HepG2 (cell line): Measurements from ENCODE around the gene TXNDC11. TPM values are rescaled to one million over a fixed set of nuclear protein-coding genes. Genes with fewer than 3 reads are reported as not detected.

Experiments
- ATF7 ChIP-seq, 2 experiments: fragments of 450-650 bp in 1 of 2; sonication (generic) in 1 of 2; formaldehyde crosslinking in 1 of 2; IDR thresholded peaks; 2 replicates each; pipeline versions ENCODE4 v1.4.0 to v1.6.1; 2016 to 2020; ENCODE audit warnings: antibody characterized with exemption in 1 of 2, mild to moderate bottlenecking in 1 of 2, missing genetic modification reagents in 1 of 2
- EZH2 ChIP-seq: conservative IDR thresholded peaks from 2 replicates; pipeline ENCODE4 v1.6.1; 2012; ENCODE audit warnings: mild to moderate bottlenecking, low read depth, low read length, moderate library complexity
- HNRNPUL1 ChIP-seq: fragments of 200-400 bp; formaldehyde crosslinking; IDR thresholded peaks from 2 replicates; pipeline ENCODE4 v1.6.1; 2017; ENCODE audit warnings: low read depth, mild to moderate bottlenecking, low read length, moderate library complexity
- KAT2B ChIP-seq: fragments of 150-350 bp; IDR thresholded peaks from 2 replicates; pipeline ENCODE4 v1.6.1; 2014; ENCODE audit warnings: low read depth, low read length, borderline replicate concordance
- KLF16 ChIP-seq, 2 experiments: sonication (generic) in 1 of 2; formaldehyde crosslinking in 1 of 2; IDR thresholded peaks; 2 replicates each; pipeline versions ENCODE4 v1.6.1 to v1.8.0; 2016 to 2023; ENCODE audit warnings: missing genetic modification reagents in 2 of 2, missing compliant biosample characterization in 1 of 2
- MAFK ChIP-seq, 2 experiments: IDR thresholded peaks in 1 of 2; conservative IDR thresholded peaks in 1 of 2; 2 replicates each; pipeline ENCODE4 v1.6.1; 2011; ENCODE audit warnings: improper control_type of control experiment in 2 of 2, low read length in 2 of 2
- MLLT10 ChIP-seq: sonication (generic); formaldehyde crosslinking; IDR thresholded peaks from 2 replicates; pipeline ENCODE4 v1.4.0; 2020; ENCODE audit warnings: missing genetic modification reagents
- NFKBIZ ChIP-seq: IDR thresholded peaks from 2 replicates; pipeline ENCODE4 v1.6.1; 2018; ENCODE audit warnings: missing genetic modification reagents, missing compliant biosample characterization
- NKX3-1 ChIP-seq: sonication (generic); formaldehyde crosslinking; IDR thresholded peaks from 2 replicates; pipeline ENCODE4 v1.5.0; 2020; ENCODE audit warnings: missing genetic modification reagents
- ONECUT2 ChIP-seq: sonication (generic); formaldehyde crosslinking; IDR thresholded peaks from 2 replicates; pipeline ENCODE4 v1.4.0; 2020; ENCODE audit warnings: missing genetic modification reagents
- RFXANK ChIP-seq: IDR thresholded peaks from 2 replicates; pipeline ENCODE4 v1.6.1; 2016
- SMAD3 ChIP-seq: sonication (generic); formaldehyde crosslinking; IDR thresholded peaks from 2 replicates; pipeline ENCODE4 v1.4.0; 2020; ENCODE audit warnings: missing genetic modification reagents
- SP140L ChIP-seq: sonication (generic); formaldehyde crosslinking; IDR thresholded peaks from 2 replicates; pipeline ENCODE4 v1.4.0; 2020; ENCODE audit warnings: missing genetic modification reagents, borderline replicate concordance
- TEAD2 ChIP-seq: sonication (generic); formaldehyde crosslinking; IDR thresholded peaks from 2 replicates; pipeline ENCODE4 v1.9.0; 2021; ENCODE audit warnings: missing genetic modification reagents
- ZNF253 ChIP-seq: sonication (generic); formaldehyde crosslinking; IDR thresholded peaks from 2 replicates; pipeline ENCODE4 v1.8.0; 2022; ENCODE audit warnings: mild to moderate bottlenecking, missing genetic modification reagents, borderline replicate concordance
- ZNF343 ChIP-seq: sonication (generic); formaldehyde crosslinking; IDR thresholded peaks from 2 replicates; pipeline ENCODE4 v1.4.0; 2020; ENCODE audit warnings: mild to moderate bottlenecking, missing genetic modification reagents
- ZNF367 ChIP-seq: sonication (generic); formaldehyde crosslinking; IDR thresholded peaks from 2 replicates; pipeline ENCODE4 v1.4.0; 2020; ENCODE audit warnings: missing genetic modification reagents, borderline replicate concordance
- ZNF530 ChIP-seq: sonication (generic); formaldehyde crosslinking; IDR thresholded peaks from 2 replicates; pipeline ENCODE4 v1.5.0; 2020; ENCODE audit warnings: low read depth, mild to moderate bottlenecking, missing genetic modification reagents
- ZNF549 ChIP-seq: sonication (generic); formaldehyde crosslinking; IDR thresholded peaks from 2 replicates; pipeline ENCODE4 v1.5.0; 2020; ENCODE audit warnings: missing genetic modification reagents
- ZNF557 ChIP-seq: sonication (generic); formaldehyde crosslinking; IDR thresholded peaks from 2 replicates; pipeline ENCODE4 v1.4.0; 2020; ENCODE audit warnings: missing genetic modification reagents
- ZNF562 ChIP-seq: sonication (generic); formaldehyde crosslinking; IDR thresholded peaks from 2 replicates; pipeline ENCODE4 v1.8.0; 2022; ENCODE audit warnings: missing genetic modification reagents, borderline replicate concordance
- polyA plus RNA-seq, 8 experiments: library from polyadenylated mRNA; depleted of rRNA in 3 of 8; stranded (reverse) in 7 of 8; unstranded in 1 of 8; fragments of >200 nt; fragmentation: Illumina TruSeq in 4 of 8; extraction: Trizol in 4 of 8; gene quantifications; 2 replicates each; pipeline versions ENCODE4 v1.2.1 to v1.2.3, GENCODE V29; 2011 to 2016; ENCODE audit warnings: low read depth in 4 of 8, missing spikeins in 1 of 8, mixed read lengths in 1 of 8; ENCODE audit not compliant: insufficient read depth in 1 of 8
- total RNA-seq, 5 experiments: library from RNA; depleted of rRNA; stranded (reverse); fragments of >200 nt; fragmentation: Illumina TruSeq; extraction: Trizol; gene quantifications; 2 replicates each; pipeline ENCODE4 v1.2.3, GENCODE V29; 2016; ENCODE audit warnings: low read depth in 1 of 5
- TF ChIP-seq, protein P1 (sequence below): sonication (generic); formaldehyde crosslinking; IDR thresholded peaks from 2 replicates; pipeline ENCODE4; 2020; ENCODE audit warnings: missing genetic modification reagents, mild to moderate bottlenecking, borderline replicate concordance
- TF ChIP-seq, protein P2 (sequence below): sonication (generic); formaldehyde crosslinking; IDR thresholded peaks from 2 replicates; pipeline ENCODE4 v1.4.0; 2020; ENCODE audit warnings: mild to moderate bottlenecking, missing genetic modification reagents
- TF ChIP-seq, protein P3 (sequence below): sonication (generic); formaldehyde crosslinking; IDR thresholded peaks from 2 replicates; pipeline ENCODE4 v1.5.0; 2020; ENCODE audit warnings: missing genetic modification reagents
- TF ChIP-seq, protein P4 (sequence below): sonication (generic); formaldehyde crosslinking; IDR thresholded peaks from 2 replicates; pipeline ENCODE4 v1.8.0; 2022; ENCODE audit warnings: missing genetic modification reagents, low read depth, mild to moderate bottlenecking, borderline replicate concordance

TXNDC11 gene
- total and polyA plus RNA-seq, 2 of the 13 experiments (the other 11 are each of a cell fraction or from before 2014, with no cell fraction given): 74.9 to 123 TPM

DNA sequence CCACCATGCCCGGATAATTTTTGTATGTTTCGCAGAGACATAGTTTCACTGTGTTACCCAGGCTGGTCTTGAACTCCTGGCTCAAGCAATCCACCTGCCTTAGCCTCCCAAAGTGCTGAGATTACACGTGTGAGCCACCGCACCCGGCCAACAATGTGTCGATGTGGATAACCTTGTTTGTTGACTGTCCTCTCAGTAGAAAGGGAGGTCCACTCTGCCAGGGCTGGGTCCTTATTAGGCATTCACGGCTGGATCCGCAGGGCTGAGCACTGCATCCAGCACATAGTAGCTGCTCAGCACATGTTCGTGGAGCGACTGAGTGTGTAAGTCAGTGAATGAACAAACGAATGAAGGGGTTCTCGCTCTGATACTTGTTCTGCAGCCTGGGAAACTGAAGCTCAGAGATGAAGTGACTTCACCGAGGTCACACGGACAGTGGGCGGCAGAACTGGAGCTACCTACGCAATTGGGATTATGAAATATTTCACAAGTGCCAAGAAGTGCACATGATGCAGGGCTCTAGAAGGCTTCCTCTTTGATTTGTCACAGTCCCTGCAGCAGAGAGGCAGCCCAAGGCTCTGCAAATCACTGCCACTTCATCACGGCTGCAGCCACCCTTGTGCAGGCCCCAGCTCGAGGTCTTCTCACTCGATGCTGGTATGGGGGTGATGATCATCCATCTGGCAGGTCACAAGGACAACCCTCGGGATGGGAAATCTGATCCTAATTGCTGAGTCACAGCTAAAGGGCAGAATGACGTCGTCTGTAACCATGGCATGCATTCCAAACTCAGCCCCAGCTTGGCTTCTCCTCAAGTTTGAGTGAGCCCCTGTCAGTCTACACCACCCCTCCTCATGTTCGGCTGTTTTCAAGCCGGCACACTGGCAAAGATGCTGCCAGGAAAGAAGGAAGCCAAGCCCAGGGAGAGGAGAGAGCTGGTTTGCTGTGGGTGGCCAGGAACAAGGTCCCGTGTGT lies 102.4 kb downstream of the TXNDC11 start (continued):
- no peak for TF ChIP-seq ZNF549 (CRISPR knock-in tag)
- TF ChIP-seq, protein P1, sequence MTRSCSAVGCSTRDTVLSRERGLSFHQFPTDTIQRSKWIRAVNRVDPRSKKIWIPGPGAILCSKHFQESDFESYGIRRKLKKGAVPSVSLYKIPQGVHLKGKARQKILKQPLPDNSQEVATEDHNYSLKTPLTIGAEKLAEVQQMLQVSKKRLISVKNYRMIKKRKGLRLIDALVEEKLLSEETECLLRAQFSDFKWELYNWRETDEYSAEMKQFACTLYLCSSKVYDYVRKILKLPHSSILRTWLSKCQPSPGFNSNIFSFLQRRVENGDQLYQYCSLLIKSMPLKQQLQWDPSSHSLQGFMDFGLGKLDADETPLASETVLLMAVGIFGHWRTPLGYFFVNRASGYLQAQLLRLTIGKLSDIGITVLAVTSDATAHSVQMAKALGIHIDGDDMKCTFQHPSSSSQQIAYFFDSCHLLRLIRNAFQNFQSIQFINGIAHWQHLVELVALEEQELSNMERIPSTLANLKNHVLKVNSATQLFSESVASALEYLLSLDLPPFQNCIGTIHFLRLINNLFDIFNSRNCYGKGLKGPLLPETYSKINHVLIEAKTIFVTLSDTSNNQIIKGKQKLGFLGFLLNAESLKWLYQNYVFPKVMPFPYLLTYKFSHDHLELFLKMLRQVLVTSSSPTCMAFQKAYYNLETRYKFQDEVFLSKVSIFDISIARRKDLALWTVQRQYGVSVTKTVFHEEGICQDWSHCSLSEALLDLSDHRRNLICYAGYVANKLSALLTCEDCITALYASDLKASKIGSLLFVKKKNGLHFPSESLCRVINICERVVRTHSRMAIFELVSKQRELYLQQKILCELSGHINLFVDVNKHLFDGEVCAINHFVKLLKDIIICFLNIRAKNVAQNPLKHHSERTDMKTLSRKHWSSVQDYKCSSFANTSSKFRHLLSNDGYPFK (CRISPR knock-in tag): peak; percentile 59; the same call in 1 of the 2 replicates
- peak; percentile 84 for TF ChIP-seq SMAD3 (CRISPR knock-in tag)
- TF ChIP-seq, protein P2, sequence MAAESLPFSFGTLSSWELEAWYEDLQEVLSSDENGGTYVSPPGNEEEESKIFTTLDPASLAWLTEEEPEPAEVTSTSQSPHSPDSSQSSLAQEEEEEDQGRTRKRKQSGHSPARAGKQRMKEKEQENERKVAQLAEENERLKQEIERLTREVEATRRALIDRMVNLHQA: no peak
- TF ChIP-seq MAFK (conservative IDR thresholded peaks at IDR 0.05 in 1 of 2, IDR thresholded peaks at IDR 0.05 in 1 of 2; ENCODE audit: low read length in 2 of 2): peak; percentile 87 to 97
- peak; percentile 73; the same call in 1 of the 2 replicates for TF ChIP-seq NKX3-1 (CRISPR knock-in tag)
- no peak for TF ChIP-seq KAT2B
- TF ChIP-seq SP140L (CRISPR knock-in tag): no peak
- TF ChIP-seq ZNF530 (CRISPR knock-in tag): no peak
- TF ChIP-seq ZNF343 (CRISPR knock-in tag): no peak; the same call in 1 of the 2 replicates
- no peak for TF ChIP-seq EZH2
- peak; percentile 71 for TF ChIP-seq ATF7 (IDR thresholded peaks at IDR 0.05)
- peak; percentile 50 for TF ChIP-seq ATF7 (CRISPR knock-in tag; IDR thresholded peaks at IDR 0.05)
- no peak for TF ChIP-seq MLLT10
- TF ChIP-seq RFXANK (CRISPR knock-in tag): peak; percentile 98
- no peak for TF ChIP-seq ONECUT2 (CRISPR knock-in tag)
- peak in 1 of 2 experiments; percentile 62; a peak in 1 of 4 replicates for TF ChIP-seq KLF16 (CRISPR knock-in tag; IDR thresholded peaks at IDR 0.05)
- TF ChIP-seq NFKBIZ (CRISPR knock-in tag): peak; percentile 68; the same call in 1 of the 2 replicates
- no peak for TF ChIP-seq ZNF253 (CRISPR knock-in tag)
- TF ChIP-seq, protein P3, sequence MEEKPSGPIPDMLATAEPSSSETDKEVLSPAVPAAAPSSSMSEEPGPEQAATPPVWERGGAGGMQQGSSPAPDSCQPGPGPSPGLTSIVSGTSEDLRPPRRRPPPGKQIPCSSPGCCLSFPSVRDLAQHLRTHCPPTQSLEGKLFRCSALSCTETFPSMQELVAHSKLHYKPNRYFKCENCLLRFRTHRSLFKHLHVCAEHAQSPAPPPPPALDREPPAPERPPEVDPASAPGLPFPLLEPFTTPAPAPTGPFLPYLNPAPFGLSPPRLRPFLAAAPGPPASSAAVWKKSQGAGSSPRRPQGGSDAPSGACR (CRISPR knock-in tag): no peak
- TF ChIP-seq TEAD2 (CRISPR knock-in tag): 0 out of 2 replicates have a peak, but pooled peaks have one; percentile 13
- no peak for TF ChIP-seq HNRNPUL1
- TF ChIP-seq ZNF367 (CRISPR knock-in tag): no peak
- no peak for TF ChIP-seq ZNF557
- TF ChIP-seq, protein P4, sequence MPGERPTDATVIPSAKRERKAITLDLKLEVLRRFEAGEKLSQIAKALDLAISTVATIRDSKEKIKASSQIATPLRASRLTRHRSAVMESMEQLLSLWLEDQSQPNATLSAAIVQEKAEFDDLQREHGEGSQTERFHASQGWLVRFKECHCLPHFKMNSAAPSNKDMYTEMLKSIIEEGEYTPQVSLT (CRISPR knock-in tag): no peak
- TF ChIP-seq ZNF562 (CRISPR knock-in tag): no peak
